Islet of Langerhans (tissue), 1 donor: ENCODE measurements around the gene MYO3B.
A peak's percentile ranks its signal among the peaks of the same experiment; 100 is the strongest.
"Not testable (repeated sequence)": the region's sequence is repeated elsewhere in the genome, so short reads cannot be mapped to it uniquely, and the experiment has no call there.

ENCODE experiments used
- FAIRE-seq: peaks from one replicate; lab custom pipeline; 2011; peaks lifted over from hg19 to GRCh38; lab: Jason Lieb, UNC

The MYO3B gene

GRCh38 chr2:170208967-170209366 lies 31.0 kb downstream of the MYO3B start:
- no peak for FAIRE-seq

DNA sequence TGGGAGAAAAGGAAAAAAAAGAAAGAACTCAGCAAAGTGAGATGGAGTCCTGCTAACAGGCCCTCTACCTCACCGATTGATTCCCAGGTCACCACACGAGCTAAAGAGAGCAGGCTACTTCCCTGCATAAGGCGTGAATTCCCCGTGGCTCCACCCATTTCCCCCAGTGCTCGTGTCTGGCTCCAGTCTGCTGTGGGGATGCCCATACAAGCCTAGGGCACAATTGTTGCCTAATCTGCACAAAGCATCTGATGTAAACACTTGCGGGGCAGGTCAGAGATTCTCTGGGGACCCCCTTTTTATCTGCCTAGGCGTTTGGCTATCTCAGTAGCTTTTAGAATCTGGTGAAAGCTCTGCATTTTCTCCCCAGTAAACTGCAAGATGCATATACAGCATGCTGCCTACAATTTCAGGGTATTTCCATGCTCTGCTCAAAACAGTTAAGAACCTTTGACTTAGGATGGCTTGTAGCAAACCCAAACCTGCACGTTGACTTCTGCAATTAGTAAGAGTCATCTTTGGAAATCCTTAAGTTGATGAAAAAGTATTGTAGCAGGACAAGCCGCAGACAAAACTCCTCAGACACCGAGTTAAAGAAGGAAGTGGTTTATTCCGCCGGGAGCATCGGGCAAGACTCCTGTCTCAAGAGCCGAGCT lies 34.8 kb downstream of the MYO3B start:
- no peak for FAIRE-seq

DNA sequence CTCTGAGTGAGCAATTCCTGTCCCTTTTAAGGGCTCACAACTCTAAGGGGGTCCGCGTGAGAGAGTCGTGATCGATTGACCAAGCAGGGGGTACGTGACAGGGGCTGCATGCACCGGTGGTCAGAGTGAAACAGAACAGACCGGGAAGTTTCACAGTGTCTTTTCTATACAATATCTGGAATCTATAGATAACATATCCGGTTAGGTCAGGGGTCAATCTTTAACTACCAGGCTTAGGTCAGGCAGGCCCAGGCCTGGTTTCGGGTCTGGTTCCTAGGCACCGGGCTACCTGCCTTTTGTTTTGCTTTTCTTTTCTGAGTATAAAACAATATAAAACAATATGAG lies 35.3 kb downstream of the MYO3B start:
- not testable (repeated sequence) for FAIRE-seq

DNA sequence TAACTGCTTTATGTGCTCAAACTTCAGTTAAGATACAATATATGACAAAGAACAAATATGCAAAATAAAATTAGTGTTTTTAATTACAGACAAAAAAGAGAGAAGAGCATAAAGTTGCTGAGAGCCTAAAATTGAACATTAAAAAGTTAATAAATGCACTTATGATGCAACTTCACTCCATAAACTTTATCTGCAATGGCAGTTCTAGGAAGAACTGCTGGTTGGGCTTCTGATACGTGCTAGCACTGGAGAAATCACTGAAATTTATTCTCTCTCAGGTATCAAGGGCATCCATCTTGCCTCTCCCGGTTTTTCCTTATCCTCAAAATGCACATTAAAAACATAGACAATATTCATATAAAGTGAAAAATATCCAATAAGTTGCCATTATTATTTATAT lies 35.7 kb downstream of the MYO3B start:
- no peak for FAIRE-seq

- no peak for FAIRE-seq
These were observed 36.5 kb downstream of the MYO3B start for GRCh38 chr2:170214309-170214948.

DNA sequence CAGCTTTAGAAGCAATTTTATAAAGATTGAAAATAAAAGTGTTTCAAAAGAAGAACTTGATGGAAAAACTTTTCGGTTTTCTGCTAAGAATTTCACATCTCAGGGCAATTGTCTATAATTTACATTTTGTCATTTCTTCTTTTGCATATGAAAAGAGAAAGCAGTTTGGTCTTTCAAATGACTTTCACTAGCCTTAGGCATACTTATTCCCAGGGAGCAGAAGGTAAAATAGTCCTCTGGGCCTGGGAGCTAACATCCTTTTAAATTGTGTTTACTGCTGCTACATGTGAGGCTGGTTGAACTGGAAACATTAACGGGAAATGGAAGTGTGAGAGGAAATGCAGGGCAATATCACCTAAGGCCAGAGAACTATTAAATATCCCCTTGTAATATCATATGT lies 37.1 kb downstream of the MYO3B start:
- no peak for FAIRE-seq

DNA sequence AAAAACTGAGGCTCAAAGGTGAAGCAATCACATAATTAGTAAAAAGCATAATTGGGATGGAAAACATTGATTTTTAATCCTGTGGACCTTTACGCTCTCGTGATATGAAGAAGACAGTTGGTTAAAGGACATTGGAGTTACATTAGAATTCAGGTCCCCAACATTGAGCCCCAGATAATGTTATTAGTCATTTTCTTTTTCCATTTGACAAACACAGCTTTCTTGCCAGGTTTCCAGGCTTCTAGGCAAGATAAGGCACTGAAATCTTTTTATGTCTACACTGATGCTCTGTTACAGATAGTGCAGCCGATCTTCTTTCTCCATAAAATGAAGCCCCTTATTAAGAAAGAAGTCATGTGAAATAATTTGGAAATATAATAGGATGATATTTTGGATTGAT lies 38.5 kb downstream of the MYO3B start:
- FAIRE-seq, result no peak

GRCh38 chr2:170216981-170217380 lies 39.0 kb downstream of the MYO3B start:
- no peak for FAIRE-seq

DNA sequence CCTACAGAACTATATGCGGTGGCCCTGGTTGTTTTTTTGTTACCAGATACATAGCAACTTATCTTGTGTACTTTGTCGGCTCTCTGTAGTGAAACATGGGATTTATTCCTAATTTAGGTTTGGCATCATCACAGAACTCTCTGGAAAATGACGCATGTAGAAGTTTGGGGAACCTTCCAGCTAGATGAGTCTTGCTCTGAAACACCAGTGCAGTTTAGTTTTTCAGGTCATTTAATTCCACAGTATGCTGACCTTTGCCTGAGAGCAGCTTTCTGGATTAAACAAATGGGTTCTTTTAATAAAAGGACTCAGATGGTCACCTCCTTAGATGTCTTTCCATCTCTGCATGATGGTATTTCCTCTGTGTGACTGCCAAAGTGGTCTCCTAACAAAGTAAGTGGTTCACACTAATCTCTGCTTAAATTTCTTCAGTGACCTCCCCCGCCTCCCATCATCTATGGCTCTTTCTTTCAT lies 39.9 kb downstream of the MYO3B start:
- no peak for FAIRE-seq

- peak; percentile 43 for FAIRE-seq
These were observed 40.5 kb downstream of the MYO3B start for GRCh38 chr2:170218456-170218855.

- no peak for FAIRE-seq
These were observed 41.0 kb downstream of the MYO3B start for GRCh38 chr2:170218931-170219330.

GRCh38 chr2:170221317-170222288 lies 43.7 kb downstream of the MYO3B start:
- FAIRE-seq, result no peak

- no peak for FAIRE-seq
These were observed 44.4 kb downstream of the MYO3B start for GRCh38 chr2:170222298-170222697.

DNA sequence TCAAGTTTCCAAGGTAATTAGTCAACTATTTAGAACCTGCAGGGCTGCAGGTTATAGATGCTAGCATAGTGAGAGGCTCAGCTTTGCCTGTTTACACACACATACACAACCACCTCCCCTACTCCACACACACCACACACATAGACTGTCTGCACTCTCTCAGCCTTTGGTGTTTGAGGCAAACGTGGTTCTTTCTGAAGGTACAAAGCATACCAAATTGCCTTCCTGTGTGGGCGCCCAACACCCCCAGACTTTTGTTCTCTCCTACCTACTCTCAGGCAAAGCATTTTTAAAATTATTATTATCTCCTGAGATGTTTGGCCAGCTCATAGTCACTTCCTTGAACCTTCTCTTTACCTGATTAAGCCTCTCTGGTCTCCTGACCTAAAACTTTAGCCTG lies 44.9 kb downstream of the MYO3B start:
- FAIRE-seq, result no peak

DNA sequence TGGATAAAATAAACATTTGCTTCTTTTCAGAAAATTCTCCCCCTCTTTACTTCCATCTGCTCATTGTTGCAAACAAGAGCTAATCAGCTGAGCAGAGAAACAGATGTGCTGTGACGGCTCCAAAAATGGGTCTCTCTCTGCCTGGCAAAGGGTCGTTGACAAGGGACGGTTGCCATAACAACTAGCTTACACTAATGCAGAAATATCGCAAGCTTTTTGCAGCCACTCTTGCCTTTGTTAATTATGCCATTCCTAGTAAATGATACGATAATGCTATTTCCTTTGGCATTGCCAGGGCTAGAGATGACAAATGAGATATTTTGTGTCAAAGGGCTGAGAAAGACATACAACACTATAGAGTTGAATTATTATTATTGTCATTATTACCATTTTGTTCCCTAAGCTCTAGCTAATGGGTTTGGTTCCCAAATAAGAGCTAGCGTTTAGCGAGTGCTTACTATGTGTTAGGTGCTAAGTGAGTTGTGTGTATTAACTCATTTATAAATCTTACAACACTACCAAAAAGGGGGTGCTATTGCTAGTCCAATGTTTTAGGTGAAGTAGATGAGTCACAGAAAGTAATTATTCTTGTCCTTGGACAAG lies 46.8 kb downstream of the MYO3B start:
- peak; percentile 70 for FAIRE-seq

GRCh38 chr2:170226216-170226615 lies 48.3 kb downstream of the MYO3B start:
- FAIRE-seq, result no peak

DNA sequence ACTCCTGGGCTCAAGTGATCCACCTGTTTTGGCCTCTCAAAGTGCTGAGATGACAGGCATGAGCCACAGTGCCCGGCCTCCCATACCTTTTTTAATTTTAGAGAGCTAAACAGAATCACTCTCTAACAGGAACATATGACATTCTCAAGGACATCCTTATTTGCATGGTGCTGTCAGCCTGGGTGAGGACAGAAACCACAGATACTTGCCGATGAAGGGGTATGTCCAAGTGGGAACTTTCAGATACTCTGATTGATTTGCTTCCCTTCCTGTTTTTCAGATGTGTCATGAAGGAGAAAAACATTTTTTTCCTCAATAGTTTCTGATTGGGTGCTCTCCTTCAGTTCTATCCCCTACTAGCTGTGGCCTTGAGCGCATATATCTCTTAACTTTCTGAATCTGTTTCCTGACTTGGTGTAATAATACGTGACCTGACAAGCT lies 49.6 kb downstream of the MYO3B start:
- FAIRE-seq, result no peak

GRCh38 chr2:170227951-170228350 lies 50.0 kb downstream of the MYO3B start:
- no peak for FAIRE-seq

DNA sequence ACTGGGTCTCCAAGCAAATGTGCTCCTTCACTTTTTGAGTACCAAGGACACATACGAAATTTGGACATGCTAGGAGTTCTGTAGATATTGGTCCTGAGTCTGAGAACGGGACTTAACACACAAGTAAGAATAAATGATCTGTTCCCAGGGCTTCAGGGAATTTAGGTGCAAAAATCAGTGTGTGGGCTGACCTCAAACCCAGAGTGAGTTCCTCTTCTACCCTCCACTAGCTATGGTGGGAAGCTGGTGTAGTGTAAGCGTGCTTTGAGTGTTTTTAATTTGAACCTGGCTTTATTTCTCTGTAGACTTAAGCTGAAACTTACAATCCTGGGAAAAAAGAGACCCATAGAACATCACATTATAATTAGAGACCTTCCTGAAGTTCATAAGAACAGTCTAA lies 50.5 kb downstream of the MYO3B start:
- FAIRE-seq, result peak; percentile 88

- FAIRE-seq, result peak; percentile 65
These were observed 51.2 kb downstream of the MYO3B start for GRCh38 chr2:170229125-170229524.

DNA sequence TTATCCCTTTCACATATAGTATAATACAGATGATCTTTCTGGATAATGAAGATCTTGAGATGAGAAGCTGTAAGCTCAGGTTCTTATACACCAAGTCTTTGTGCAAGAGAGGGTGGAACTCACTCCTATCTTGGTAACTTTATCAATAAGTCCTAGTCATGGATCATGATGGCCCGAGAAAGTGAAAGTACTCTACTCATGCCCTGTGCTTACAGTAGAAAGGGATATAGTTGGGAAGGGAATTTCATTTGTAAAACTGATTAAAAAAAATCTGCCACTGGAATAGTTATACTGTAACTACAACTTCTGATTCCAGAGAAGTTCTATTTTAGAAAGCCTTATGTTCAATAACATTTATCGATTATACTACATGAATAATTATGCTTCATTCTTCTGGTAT lies 51.8 kb downstream of the MYO3B start:
- FAIRE-seq, result no peak

- FAIRE-seq, result peak; percentile 96
These were observed 58.1 kb downstream of the MYO3B start for GRCh38 chr2:170235860-170236679.
